B cell (primary cell): Measurements from ENCODE around the gene STX8. TPM values are rescaled to one million over a fixed set of nuclear protein-coding genes. Genes with fewer than 3 reads are reported as not detected.

Experiments
- ATAC-seq: fragments of 200-7000 bp; cut with Tn5 transposase; one replicate; pipeline ENCODE4 v1.10.0; 2021; ENCODE audit warnings: low read depth, mild to moderate bottlenecking, moderate number of reproducible peaks, moderate library complexity
- CTCF ChIA-PET: fragments of 350-600 bp; sonication (Branson Sonifier 250); formaldehyde crosslinking; loops from one replicate; lab custom pipeline; 2021; ENCODE audit warnings: antibody characterized with exemption, inconsistent platforms; lab: Charles Lee
- POLR2A ChIA-PET: fragments of 350-600 bp; sonication (Branson Sonifier 250); formaldehyde crosslinking; loops from one replicate; lab custom pipeline; 2021; ENCODE audit warnings: antibody characterized with exemption; lab: Charles Lee
- DNase-seq: peaks from one replicate; pipeline ENCODE4 v3.0.0; 2013
- H2AFZ ChIP-seq: 2 replicates; pipeline ENCODE4 v1.6.1; 2012; ENCODE audit warnings: mild to moderate bottlenecking, low read depth, low read length; ENCODE audit not compliant: insufficient read depth, poor library complexity, severe bottlenecking
- H3K27ac ChIP-seq, 2 donors: 1 replicate in 1 of 2; 2 replicates in 1 of 2; pipeline ENCODE4 v1.5.1; 2012 to 2013; ENCODE audit warnings: low read length in 2 of 2, mild to moderate bottlenecking in 2 of 2, moderate library complexity in 1 of 2
- H3K27me3 ChIP-seq, 4 experiments: fragments of 200-600 bp in 1 of 4; sonication (generic) in 1 of 4; replicated peaks in 1 of 4; 1 replicate in 2 of 4; 2 replicates in 2 of 4; pipeline versions ENCODE4 v1.6.1 to v1.7.0; 2013 to 2016; ENCODE audit warnings: low read length in 3 of 4, mild to moderate bottlenecking in 2 of 4, mixed read lengths in 1 of 4, moderate library complexity in 1 of 4; ENCODE audit not compliant: insufficient read depth in 4 of 4, control insufficient read depth in 3 of 4; ENCODE audit errors: control extremely low read depth in 1 of 4
- H3K36me3 ChIP-seq, 2 experiments: replicated peaks in 1 of 2; 1 replicate in 1 of 2; 2 replicates in 1 of 2; pipeline versions ENCODE4 v1.6.1 to v1.7.1; 2013; ENCODE audit warnings: low read length in 1 of 2; ENCODE audit not compliant: insufficient read depth in 2 of 2, control insufficient read depth in 1 of 2; ENCODE audit errors: control extremely low read depth in 1 of 2, extremely low read depth in 1 of 2
- H3K4me1 ChIP-seq, 2 donors: fragments of 200-600 bp in 1 of 2; sonication (generic) in 1 of 2; 1 replicate in 1 of 2; 2 replicates in 1 of 2; pipeline versions ENCODE4 v1.5.1 to v1.6.1; 2013 to 2017; ENCODE audit warnings: low read length in 2 of 2; ENCODE audit not compliant: control insufficient read depth in 2 of 2, insufficient read depth in 2 of 2
- H3K4me2 ChIP-seq: replicated peaks from 2 replicates; pipeline ENCODE3; 2012; ENCODE audit warnings: mild to moderate bottlenecking, low read depth, low read length; ENCODE audit not compliant: poor library complexity, severe bottlenecking
- H3K4me3 ChIP-seq, 5 experiments: fragments of 200-600 bp in 1 of 5; sonication (generic) in 1 of 5; 1 replicate in 3 of 5; 2 replicates in 2 of 5; pipeline versions ENCODE4 v1.5.1 to v1.7.0; 2011 to 2016; ENCODE audit warnings: low read length in 4 of 5, mild to moderate bottlenecking in 4 of 5, low read depth in 2 of 5, control low read depth in 1 of 5, moderate library complexity in 1 of 5; ENCODE audit not compliant: insufficient read depth in 1 of 5; ENCODE audit errors: control extremely low read depth in 1 of 5, extremely low read depth in 1 of 5
- H3K79me2 ChIP-seq: fragments of 200-600 bp; sonication (generic); one replicate; pipeline ENCODE4 v1.6.0; 2016; ENCODE audit warnings: low read length; ENCODE audit not compliant: control insufficient read depth, insufficient read depth
- H3K9ac ChIP-seq: fragments of 200-600 bp; sonication (generic); 2 replicates; pipeline ENCODE4 v1.6.1; 2017; ENCODE audit warnings: mild to moderate bottlenecking, low read length, moderate library complexity
- H3K9me3 ChIP-seq, 3 donors: one replicate each; pipeline versions ENCODE4 v1.6.1 to v1.7.1; 2013; ENCODE audit warnings: low read length in 2 of 3; ENCODE audit not compliant: control insufficient read depth in 2 of 3, insufficient read depth in 1 of 3; ENCODE audit errors: control extremely low read depth in 1 of 3
- H4K20me1 ChIP-seq: 2 replicates; pipeline ENCODE4 v1.6.0; 2012; ENCODE audit warnings: mild to moderate bottlenecking, low read length; ENCODE audit not compliant: insufficient read depth, control insufficient read depth, poor library complexity, severe bottlenecking
- H3K27ac Mint-ChIP-seq: one replicate; pipeline ENCODE4 v1.8.0; 2021; ENCODE audit warnings: mixed read lengths
- H3K27me3 Mint-ChIP-seq: one replicate; pipeline ENCODE4 v1.8.0; 2021; ENCODE audit warnings: mixed read lengths
- H3K4me1 Mint-ChIP-seq: one replicate; pipeline ENCODE4 v1.8.0; 2021; ENCODE audit warnings: mixed read lengths
- H3K4me3 Mint-ChIP-seq: one replicate; pipeline ENCODE4 v1.8.0; 2021; ENCODE audit warnings: mixed read lengths
- H3K9me3 Mint-ChIP-seq: one replicate; pipeline ENCODE4 v1.8.0; 2022; ENCODE audit warnings: mixed read lengths; ENCODE audit not compliant: insufficient read depth
- EZH2 ChIP-seq: IDR thresholded peaks from 2 replicates; pipeline ENCODE4 v1.6.1; 2012; ENCODE audit warnings: borderline replicate concordance, low read depth, mild to moderate bottlenecking, moderate library complexity, low read length; ENCODE audit not compliant: insufficient read depth, poor library complexity, severe bottlenecking
- WGBS: methylation state at CpG from one replicate; pipeline ENCODE4 v1.1.5; 2013; ENCODE audit warnings: missing lambda C conversion rate; ENCODE audit not compliant: insufficient coverage; 5-methylcytosine and 5-hydroxymethylcytosine counted together
- intact Hi-C: fragments of 100-400 bp; cut with micrococcal nuclease; formaldehyde crosslinking; loops from one replicate; pipeline ENCODE4 v1.10.0; 2022
- polyA plus RNA-seq: library from polyadenylated mRNA; depleted of rRNA; stranded (reverse); fragments of >200 nt; gene quantifications from 2 replicates; pipeline ENCODE4 v1.2.3, GENCODE V29; 2012
- small RNA-seq: library from RNA; depleted of rRNA; stranded (forward); fragments of <200 nt; gene quantifications from one replicate; pipeline ENCODE3, GENCODE V24; 2012; ENCODE audit warnings: low replicate concordance, low read depth; ENCODE audit not compliant: insufficient read length
- total RNA-seq, 2 donors: library from RNA; stranded (reverse); fragments of 120-200 nt in 1 of 2; gene quantifications; 1 replicate in 1 of 2; 2 replicates in 1 of 2; pipeline versions ENCODE4 v1.2.3 to v1.2.4, GENCODE V29; 2013 to 2022
- TF ChIP-seq, protein P1 (sequence below): fragments of 200-600 bp; IDR thresholded peaks from one replicate; pipeline ENCODE4 v1.8.0; 2022; ENCODE audit warnings: antibody characterized with exemption, mild to moderate bottlenecking

STX8 gene
- total and polyA plus RNA-seq, 2 donors (not counting 1 experiment from before 2014, with no cell fraction given) = 35.8 to 61.5 TPM

DNA sequence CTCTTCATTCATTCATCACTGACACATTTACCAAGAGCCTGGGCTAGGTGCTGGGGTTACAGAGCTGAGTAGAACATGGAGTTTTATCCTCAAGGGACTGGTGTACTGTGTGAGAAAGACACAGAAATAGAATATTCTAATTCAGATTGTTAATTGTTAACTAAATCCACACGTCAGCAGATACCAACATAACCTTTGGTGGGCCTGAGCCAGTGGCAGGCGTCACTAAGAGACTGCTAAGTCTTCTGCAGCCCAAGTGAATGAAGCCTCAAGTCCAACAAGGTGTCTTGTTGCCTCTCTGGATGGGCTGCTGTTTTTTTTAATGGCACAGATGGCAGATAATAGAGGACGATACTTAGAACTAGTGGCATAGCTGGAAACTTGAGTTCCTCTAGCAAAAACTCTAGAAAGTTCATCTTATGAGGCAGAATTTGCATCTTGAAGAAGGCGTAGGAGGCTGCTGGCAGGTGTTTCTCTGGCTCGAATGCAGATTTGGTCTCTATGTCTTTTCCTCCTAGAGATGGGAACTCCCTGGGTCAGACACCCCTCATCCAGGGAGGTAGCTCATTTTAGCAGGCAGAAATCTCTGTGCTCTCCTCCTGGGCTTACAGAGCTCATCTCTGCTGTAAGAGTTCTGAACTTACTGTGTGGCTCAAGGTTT is 374.8 kb downstream of the STX8 start:
- no peak for ATAC-seq
- H3K4me2 ChIP-seq = no peak overlapping the region

More for the DNA sequence above, 374.8 kb downstream of the STX8 start:
- WGBS = 24% methylated on average over 2 of the region's 5 CpGs
- Mint-ChIP-seq H3K4me3 (peak overlapping the region; percentile 33), H3K27ac (peak overlapping the region; percentile 64), H3K27me3 (peaks cover 4% of the 10 kb centered on the region), H3K4me1 (peaks cover 50% of the 10 kb centered on the region), H3K9me3 (no peaks in the 10 kb centered on the region)
- no peak overlapping the region for H3K4me3 ChIP-seq
- intact Hi-C loops = no loop called here
- peaks cover 0 to 5% (median 0%) of the 10 kb centered on the region in 3 donors for H3K9me3 ChIP-seq
- H2AFZ ChIP-seq = peak overlapping the region; percentile 39
- no peaks in the 10 kb centered on the region for H3K79me2 ChIP-seq
- H3K27me3 ChIP-seq = no peaks in the 10 kb centered on the region
- no peak overlapping the region for H3K9ac ChIP-seq
- TF ChIP-seq, protein P1, sequence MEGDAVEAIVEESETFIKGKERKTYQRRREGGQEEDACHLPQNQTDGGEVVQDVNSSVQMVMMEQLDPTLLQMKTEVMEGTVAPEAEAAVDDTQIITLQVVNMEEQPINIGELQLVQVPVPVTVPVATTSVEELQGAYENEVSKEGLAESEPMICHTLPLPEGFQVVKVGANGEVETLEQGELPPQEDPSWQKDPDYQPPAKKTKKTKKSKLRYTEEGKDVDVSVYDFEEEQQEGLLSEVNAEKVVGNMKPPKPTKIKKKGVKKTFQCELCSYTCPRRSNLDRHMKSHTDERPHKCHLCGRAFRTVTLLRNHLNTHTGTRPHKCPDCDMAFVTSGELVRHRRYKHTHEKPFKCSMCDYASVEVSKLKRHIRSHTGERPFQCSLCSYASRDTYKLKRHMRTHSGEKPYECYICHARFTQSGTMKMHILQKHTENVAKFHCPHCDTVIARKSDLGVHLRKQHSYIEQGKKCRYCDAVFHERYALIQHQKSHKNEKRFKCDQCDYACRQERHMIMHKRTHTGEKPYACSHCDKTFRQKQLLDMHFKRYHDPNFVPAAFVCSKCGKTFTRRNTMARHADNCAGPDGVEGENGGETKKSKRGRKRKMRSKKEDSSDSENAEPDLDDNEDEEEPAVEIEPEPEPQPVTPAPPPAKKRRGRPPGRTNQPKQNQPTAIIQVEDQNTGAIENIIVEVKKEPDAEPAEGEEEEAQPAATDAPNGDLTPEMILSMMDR = no peak
- no peak for TF ChIP-seq EZH2
- ChIA-PET CTCF (no interaction called here), POLR2A (no interaction called here)
- H3K27ac ChIP-seq = peak overlapping the region in 1 of 2 donors; percentile 21
- H3K36me3 ChIP-seq = no peaks in the 10 kb centered on the region
- no peaks in the 10 kb centered on the region for H4K20me1 ChIP-seq
- H3K4me1 ChIP-seq = peaks cover 41 to 49% of the 10 kb centered on the region in 2 donors
- DNase-seq = peak; percentile 20

Small RNA genes within 50 kb of the gene (small RNA-seq; reads per million reads assigned to genes)
- not detected for gene AC005695.3

Other genes with a start within 250 kb of the STX8 start
- not detected in 2 replicates for gene CFAP52, start 822 bp upstream of the STX8 start, total RNA-seq
- gene CFAP52, start 822 bp upstream of the STX8 start, polyA plus RNA-seq = not detected in 2 replicates
- 0.07 and 0.30 TPM in 2 replicates for gene USP43, start 69.7 kb upstream of the STX8 start, total RNA-seq
- gene USP43, start 69.7 kb upstream of the STX8 start, polyA plus RNA-seq = 0.16 and 0.66 TPM in 2 replicates
- not detected in 2 replicates for gene DHRS7C, start 215.8 kb upstream of the STX8 start, total RNA-seq
- gene DHRS7C, start 215.8 kb upstream of the STX8 start, polyA plus RNA-seq = not detected in 2 replicates
- gene GSG1L2, start 246.3 kb upstream of the STX8 start, total RNA-seq = not detected in 2 replicates
- gene GSG1L2, start 246.3 kb upstream of the STX8 start, polyA plus RNA-seq = not detected in 2 replicates